ENCODE measurements around the gene DBN1.

The DBN1 gene

GRCh38 chr5:177410575-177410974, 62.9 kb downstream of the DBN1 start:
- ChIA-PET CTCF (interaction anchor here (0.6 to 0.7 kb wide), 2 partner anchors 13 to 76 kb away, joined by 3 to 5 read pairs; no protein-coding TSS in a partner anchor), POLR2A (ENCODE audit: low non-redundant PET) (no interaction called here)
- TF ChIP-seq CTCF (conservative IDR thresholded peaks at IDR 0.05; ENCODE audit: low read depth): no peak
- H3K27ac ChIP-seq: no peak overlapping the region
- no peak for DNase-seq (ENCODE audit: low spot score)

GRCh38 chr5:177409043-177409801, 64.2 kb downstream of the DBN1 start, which contains the start of gene F12:
Gene F12 (minus strand): TSS chr5:177409564. CDS start chr5:177409527, 37 bp downstream.
- no peak for TF ChIP-seq CTCF (conservative IDR thresholded peaks at IDR 0.05; ENCODE audit: low read depth)
- ChIA-PET CTCF (interaction anchor here (0.6 to 1.1 kb wide), 6 partner anchors 8 to 712 kb away, joined by 3 to 5 read pairs (median 4); no protein-coding TSS in a partner anchor), POLR2A (ENCODE audit: low non-redundant PET) (interaction anchor here (0.8 kb wide), 1 partner anchor 17 kb away, joined by 3 read pairs; the partner anchor contains the start of gene GRK6)
- DNase-seq (ENCODE audit: low spot score): no peak
- no peak within 1 kb of the TSS for H3K27ac ChIP-seq

Measured in RWPE1 (cell line).